Colonic mucosa (tissue), 4 donors: ENCODE data around the gene TRIM62. TPM values are rescaled to one million over a fixed set of nuclear protein-coding genes. Genes with fewer than 3 reads are reported as not detected.

Experiments used
- DNase-seq: peaks from one replicate; pipeline ENCODE4 v3.0.0-alpha.2; 2020
- H3K27ac ChIP-seq: fragments of 200-600 bp; one replicate; pipeline ENCODE4 v1.8.0; 2021
- H3K27me3 ChIP-seq: fragments of 200-600 bp; one replicate; pipeline ENCODE4 v1.8.0; 2021
- H3K36me3 ChIP-seq: fragments of 200-600 bp; one replicate; pipeline ENCODE4 v1.8.0; 2021
- H3K4me1 ChIP-seq: fragments of 200-600 bp; one replicate; pipeline ENCODE4 v1.8.0; 2021; ENCODE audit warnings: mild to moderate bottlenecking
- H3K4me3 ChIP-seq: fragments of 200-600 bp; one replicate; pipeline ENCODE4 v1.8.0; 2021
- H3K9ac ChIP-seq, 2 donors: one replicate each; pipeline ENCODE4 v1.7.0; 2013; ENCODE audit warnings: control low read depth in 2 of 2, low read depth in 2 of 2, low read length in 2 of 2
- H3K9me3 ChIP-seq: fragments of 200-600 bp; one replicate; pipeline ENCODE4 v1.8.0; 2021
- CTCF ChIP-seq: fragments of 200-600 bp; IDR thresholded peaks from one replicate; pipeline ENCODE4 v1.8.0; 2022; ENCODE audit warnings: antibody characterized with exemption, mild to moderate bottlenecking
- intact Hi-C: fragments of 100-400 bp; cut with DNase I; formaldehyde crosslinking; loops from one replicate; pipeline ENCODE4 v1.14.1; 2022
- total RNA-seq, 2 donors: library from RNA; stranded (reverse); fragmentation: NEBNext Ultra II Directional in 1 of 2; extraction: Animal tissue kit (Norgen Biotek cat#: 25700) in 1 of 2; gene quantifications; one replicate each; pipeline ENCODE4 v1.2.1, GENCODE V29; 2021
- donor health status: healthy.
- donor health status: DM: no; HTN: no; CAD: no.
- donor health status: DM: no; HTN: no; CAD: no.

Gene TRIM62
- 1 to 10 TPM; 4.9 to 6.2 TPM for total RNA-seq

- H3K36me3 ChIP-seq: no peaks in the 10 kb centered on the region
- H3K27me3 ChIP-seq: no peaks in the 10 kb centered on the region
- intact Hi-C loops: no loop called here
Observed at GRCh38 chr1:33181921-33182341, at the start of gene TRIM62. Gene TRIM62 (minus strand): TSS chr1:33182043. CDS start chr1:33181432, 611 bp downstream.

GRCh38 chr1:33231166-33231565 lies 49.3 kb upstream of the TRIM62 start:
- Histone ChIP-seq H3K27ac (no peak overlapping the region), H3K9me3 (no peaks in the 10 kb centered on the region), H3K27me3 (no peaks in the 10 kb centered on the region), H3K4me1 (no peaks in the 10 kb centered on the region), H3K36me3 (no peaks in the 10 kb centered on the region), H3K9ac (no peak overlapping the region), H3K4me3 (no peak overlapping the region)
- no peak for TF ChIP-seq CTCF
- DNase-seq: no peak
- intact Hi-C loops: no loop called here

More at GRCh38 chr1:33181921-33182341, at the start of gene TRIM62:
- no peak for TF ChIP-seq CTCF
- Histone ChIP-seq H3K27ac (peak within 1 kb of the TSS; percentile 63), H3K4me3 (peak within 1 kb of the TSS; percentile 85), H3K4me1 (peaks cover 4% of the 10 kb centered on the region), H3K9ac (peak within 1 kb of the TSS; percentile 49 to 76), H3K9me3 (no peaks in the 10 kb centered on the region)
- peak; percentile 89 for DNase-seq

GRCh38 chr1:33228935-33229487 lies 47.2 kb upstream of the TRIM62 start:
- DNase-seq: peak; percentile 41
- Histone ChIP-seq H3K36me3 (no peaks in the 10 kb centered on the region), H3K27ac (no peak overlapping the region), H3K9ac (no peak overlapping the region), H3K9me3 (no peaks in the 10 kb centered on the region), H3K27me3 (no peaks in the 10 kb centered on the region), H3K4me3 (no peak overlapping the region), H3K4me1 (no peaks in the 10 kb centered on the region)
- intact Hi-C loops: no loop called here
- TF ChIP-seq CTCF: no peak

DNA sequence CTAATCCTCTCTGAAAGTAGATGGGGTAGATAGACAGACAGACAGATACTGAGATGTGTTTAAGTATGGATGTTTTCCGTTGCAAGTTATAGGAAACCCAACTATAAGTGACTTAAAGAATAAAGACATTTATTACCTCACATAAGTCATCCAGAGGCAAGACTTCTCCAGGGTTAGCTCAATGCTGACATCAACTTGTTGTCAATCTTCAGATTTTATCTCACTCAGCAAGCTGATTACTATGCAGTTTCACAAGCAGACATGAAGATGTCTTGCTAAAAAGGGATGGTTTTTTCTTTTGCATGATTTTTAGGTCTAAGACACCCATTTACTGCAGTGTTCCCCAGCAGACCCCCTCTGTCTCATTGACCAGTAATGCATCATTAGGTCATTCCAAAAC lies 43.7 kb upstream of the TRIM62 start:
- H3K27me3 ChIP-seq: no peaks in the 10 kb centered on the region
- TF ChIP-seq CTCF: no peak

DNA sequence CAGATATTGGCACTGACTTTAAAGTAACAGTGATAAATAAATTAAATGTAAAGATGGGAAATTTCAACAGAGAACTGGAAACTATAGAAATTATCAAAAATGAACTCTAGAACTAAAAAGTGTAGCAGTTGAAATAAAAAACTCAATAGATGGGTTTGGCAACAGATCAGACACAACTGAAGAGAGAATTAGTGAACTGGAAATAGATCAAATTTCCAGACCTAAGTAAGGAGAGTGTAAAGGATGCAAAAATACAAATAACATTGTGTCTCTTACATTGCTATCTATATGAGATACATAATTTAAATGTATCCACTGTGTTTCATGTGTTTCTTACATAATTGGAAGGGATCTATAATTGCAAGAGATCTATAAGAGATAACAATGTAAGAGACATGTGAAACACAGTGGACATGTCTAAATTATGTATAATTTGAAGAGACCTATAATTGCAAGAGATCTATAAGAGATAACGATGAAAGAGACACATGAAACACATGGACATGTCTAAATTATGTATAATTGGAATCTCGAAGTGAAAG lies 42.4 kb upstream of the TRIM62 start:
- no peak for TF ChIP-seq CTCF
- no peak overlapping the region for H3K27ac ChIP-seq
- H3K36me3 ChIP-seq: no peaks in the 10 kb centered on the region
- H3K4me3 ChIP-seq: no peak overlapping the region
- H3K9me3 ChIP-seq: no peaks in the 10 kb centered on the region
- intact Hi-C loops: no loop called here
- H3K9ac ChIP-seq: no peak overlapping the region
- H3K4me1 ChIP-seq: no peaks in the 10 kb centered on the region
- no peak for DNase-seq
- no peaks in the 10 kb centered on the region for H3K27me3 ChIP-seq

More for the DNA sequence above, 43.7 kb upstream of the TRIM62 start:
- Histone ChIP-seq H3K4me1 (no peaks in the 10 kb centered on the region), H3K36me3 (no peaks in the 10 kb centered on the region), H3K4me3 (no peak overlapping the region), H3K27ac (no peak overlapping the region), H3K9ac (no peak overlapping the region), H3K9me3 (no peaks in the 10 kb centered on the region)
- no peak for DNase-seq
- intact Hi-C loops: no loop called here
